ENCODE data around the gene DNAH10.

Gene DNAH10

DNA sequence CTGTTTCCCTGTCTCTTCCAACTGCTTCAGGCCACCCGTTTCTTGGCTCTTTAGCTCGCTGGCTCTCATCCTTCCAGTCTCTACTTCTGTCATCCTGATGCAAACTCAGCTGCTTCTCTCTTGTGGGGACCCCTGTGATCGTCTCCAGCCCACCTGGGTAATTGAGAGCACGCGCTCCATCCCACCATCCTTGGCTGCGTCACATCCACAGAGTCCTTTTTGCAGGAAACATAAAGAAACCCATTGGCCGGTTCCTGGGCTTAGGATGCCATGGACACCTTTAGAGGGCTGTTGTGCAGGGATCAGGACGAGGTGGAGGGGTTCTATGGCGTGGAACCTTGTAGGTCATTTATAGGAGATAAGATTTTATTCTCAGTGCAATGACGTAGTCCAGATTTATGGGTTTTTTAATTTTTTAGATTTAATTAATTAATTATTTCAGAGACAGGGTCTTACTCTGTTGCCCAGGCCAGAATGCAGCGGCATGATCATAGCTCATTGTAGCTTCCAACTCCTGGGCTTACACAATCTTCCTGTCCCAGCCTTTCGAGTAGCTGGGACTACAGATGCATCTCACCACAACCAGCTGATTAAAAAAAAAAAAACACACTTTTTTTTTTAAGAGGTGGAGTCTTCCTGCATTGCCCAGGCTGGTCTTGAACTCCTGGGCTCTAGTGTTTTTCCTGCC lies 127.9 kb downstream of the DNAH10 start:
- DNase-seq = no peak

DNA sequence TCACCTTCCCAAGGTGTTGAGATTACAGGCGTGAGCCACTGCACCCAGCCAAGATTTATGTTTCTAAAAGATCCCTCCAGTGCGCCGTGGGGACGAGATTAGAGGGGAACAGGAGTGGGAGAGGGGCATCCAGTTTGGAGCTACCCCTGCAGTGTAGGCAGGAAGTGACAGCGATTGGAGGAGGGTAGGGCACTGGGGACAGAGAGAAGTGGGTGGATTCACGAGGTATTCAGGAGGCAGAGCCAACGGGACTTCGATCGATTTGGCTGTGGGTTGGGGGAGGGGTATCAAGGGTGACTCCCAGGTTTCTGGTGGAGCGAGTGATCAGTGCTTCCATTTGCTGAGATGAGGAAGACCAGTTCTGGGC lies 128.4 kb downstream of the DNAH10 start:
- no peak for DNase-seq

DNA sequence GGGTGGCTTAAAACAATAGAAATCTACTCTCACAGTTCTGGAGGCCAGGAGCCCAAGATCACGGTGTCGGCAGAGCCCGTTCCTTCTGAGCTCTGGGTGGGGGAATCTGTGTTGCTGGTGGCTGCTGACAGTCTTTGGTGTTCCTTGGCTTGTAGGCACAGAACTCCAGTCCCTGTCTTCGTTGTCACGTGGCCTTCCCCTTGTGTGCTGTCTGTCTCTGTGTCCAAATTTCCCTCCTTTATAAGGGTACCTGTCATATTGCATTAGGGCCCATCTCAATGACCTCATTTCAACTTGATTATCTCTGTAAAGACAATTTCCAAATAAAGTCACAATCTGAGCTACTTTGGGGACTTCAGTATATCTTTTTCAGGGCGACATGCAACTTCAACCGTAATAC lies 128.9 kb downstream of the DNAH10 start:
- no peak for DNase-seq

DNA sequence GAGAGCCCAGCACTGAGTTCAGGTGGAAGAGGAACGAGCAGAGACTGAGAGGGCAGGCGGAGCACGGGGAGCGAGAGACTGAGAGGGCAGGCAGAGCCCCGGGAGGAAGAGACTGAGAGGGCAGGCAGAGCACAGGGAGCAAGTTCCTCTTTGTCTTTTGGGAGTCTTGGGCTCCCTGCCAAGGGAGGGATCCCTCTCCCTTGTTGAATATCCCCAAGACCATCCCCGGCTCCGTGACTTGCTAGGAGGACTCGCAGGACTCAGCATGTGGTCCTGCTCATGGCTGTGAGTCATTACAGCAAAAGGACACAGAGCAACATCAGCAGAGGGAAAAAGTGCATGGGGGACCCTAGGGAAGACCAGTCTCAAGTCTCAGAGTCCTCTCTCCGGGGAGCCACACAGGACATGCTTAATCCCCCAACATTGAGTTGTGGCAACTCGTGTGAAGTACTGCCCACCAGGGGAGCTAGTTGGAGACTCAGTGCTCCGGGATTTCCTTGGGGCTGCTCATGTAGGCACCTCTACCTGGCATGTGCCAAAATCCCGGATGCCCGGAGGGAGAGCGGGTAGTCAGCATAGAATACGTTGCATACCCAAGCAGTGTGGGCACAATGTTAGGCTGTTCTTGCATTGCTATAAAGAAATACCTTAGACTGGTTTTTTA lies 129.5 kb downstream of the DNAH10 start:
- no peak for DNase-seq

DNA sequence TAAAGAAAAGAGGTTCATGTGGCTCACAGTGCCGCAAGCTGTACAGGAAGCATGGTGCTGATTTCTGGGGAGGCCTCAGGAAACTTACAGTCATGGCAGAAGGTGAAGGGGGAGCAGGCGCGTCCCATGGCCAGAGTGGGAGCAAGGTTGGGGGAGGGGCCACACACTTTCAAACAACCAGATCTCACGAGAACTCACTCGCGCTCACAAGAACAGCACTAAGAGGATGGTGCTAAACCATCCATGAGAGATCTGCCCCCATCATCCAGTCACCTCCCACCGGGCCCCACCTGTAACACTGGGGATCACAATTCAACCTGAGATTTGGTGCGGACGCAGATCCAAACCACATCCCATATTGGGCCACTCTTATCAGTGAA lies 130.1 kb downstream of the DNAH10 start:
- DNase-seq = no peak

DNA sequence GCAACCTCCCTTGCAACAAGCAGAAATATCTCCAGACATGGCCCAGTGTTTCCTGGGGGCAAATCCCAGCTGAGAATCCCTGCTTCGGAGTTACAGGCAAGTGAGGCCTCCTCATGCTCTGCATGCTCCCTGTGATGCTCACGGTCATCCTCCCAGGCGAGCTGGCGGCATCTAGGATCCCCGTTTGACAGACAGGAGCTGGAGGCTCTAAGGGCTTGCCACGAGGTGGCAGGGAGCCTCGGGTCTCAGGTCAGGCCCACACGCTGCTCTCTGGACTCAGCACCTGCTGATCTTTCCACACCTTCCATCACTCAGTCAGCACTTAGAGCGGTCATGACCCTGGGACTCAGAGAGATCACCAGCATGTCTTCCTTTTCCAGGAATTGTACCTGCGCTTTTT lies 130.8 kb downstream of the DNAH10 start:
- DNase-seq = no peak

DNA sequence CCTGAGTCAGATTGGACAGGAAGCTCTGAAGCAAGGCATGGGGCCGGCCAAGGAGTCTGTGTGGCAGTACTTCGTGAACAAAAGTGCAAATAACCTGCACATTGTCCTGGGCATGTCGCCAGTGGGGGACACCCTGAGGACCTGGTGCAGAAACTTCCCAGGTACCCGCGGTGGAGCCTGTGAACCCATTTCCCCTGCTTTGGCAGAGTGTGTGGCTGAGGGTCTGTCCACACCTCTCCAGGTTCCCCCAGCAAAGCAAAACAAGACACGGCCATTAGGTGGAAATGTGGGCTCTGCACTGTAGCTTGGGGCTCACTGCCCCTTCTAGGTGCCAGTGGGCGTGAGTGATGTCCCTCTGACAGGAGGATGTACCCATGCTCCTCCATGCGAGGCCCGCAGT lies 131.2 kb downstream of the DNAH10 start:
- DNase-seq = no peak

DNA sequence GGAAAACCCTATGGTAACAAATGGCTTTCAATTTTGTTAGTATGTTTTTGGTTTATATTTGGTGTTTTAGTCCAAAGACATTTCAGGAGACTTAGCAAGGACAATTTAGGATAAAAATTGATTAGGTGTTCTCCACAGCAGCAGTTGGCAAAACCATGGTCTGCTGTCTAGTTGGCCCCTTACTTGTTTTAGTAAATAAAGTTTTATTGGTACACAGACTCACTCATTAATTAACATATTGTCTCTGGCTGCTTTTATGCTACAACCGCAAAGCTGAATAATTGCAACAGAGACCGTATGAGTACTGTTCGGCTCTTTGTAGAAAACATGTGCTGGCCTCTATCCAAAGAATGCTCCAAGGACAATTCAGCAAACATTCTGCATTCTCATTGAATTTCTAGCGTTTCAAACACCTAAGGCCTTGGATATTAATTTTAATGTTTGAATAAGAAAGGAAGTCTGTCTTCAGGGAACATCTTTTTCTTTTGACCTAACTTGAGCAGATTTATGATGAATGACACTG lies 132.8 kb downstream of the DNAH10 start:
- DNase-seq = no peak

DNA sequence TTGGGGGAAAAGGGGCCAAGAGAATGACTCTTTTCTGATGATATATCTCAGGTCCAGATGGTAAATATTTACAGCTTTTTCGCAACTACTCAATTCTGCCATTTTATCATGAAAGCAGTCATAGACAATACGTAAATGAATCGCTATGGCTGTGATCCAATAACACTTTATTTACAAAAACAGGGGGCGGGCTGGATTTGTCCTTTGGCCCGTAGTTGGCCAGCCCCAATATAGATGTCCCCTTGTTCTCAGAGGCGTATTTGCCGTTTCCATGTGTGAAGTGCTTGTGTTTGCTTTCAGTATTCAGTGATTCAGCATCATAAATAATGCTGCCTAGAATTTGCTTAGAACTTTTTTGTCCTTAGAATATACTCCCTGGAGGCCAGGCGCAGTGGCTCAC lies 133.3 kb downstream of the DNAH10 start:
- no peak for DNase-seq

DNA sequence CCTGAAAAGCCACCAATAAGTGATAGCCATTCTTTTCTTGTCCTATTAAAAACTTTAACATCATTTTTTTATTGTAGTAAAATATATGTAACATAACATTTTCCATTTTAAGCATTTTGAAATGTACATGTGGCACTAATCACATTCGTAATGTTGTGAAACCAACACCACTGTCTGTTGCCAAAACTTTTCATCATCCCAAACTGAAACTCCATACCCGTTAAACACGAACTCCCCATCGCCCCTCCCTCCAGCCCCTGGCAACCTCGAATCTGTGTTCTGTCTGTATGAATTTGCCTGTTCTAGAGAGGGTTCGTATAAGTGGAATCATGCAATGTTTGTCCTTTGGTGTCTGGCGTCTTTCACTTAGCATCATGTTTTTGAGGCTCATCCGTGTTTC lies 134.7 kb downstream of the DNAH10 start:
- no peak for DNase-seq

DNA sequence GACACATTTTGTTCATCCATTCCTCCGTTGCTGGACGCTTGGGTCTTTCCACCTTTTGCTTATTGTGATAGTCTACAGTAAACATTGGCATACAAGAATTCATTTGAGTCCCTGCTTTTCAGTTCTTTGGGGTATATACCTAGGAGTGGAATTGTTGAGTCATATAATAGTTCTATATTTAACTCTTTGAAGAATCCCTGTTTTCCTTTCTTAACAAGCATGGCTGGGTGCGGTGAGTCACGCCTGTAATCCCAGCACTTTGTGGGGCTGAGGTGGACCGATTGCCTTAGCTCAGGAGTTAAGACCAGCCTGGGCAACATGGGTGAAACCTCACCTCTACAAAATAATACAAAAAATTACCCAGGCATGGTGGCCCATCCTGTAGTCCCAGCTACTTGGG lies 135.1 kb downstream of the DNAH10 start:
- no peak for DNase-seq

DNA sequence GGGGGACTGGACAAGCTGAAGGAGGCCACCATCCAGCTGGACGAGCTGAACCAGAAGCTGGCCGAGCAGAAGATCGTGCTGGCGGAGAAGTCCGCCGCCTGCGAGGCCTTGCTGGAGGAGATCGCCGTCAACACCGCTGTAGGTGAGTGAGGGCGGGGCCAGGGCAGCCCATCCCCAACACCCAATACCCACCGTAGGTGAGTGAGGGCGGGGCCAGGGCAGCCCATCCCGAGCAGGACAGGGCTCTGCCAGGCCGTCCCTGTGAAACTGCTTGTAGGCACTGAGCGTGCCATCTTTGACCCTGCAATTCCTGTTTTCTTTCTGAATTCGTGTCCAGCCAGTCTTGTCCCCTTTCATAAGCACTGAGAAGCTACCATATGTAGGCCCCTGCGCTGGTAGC lies 136.6 kb downstream of the DNAH10 start:
- DNase-seq = no peak

DNA sequence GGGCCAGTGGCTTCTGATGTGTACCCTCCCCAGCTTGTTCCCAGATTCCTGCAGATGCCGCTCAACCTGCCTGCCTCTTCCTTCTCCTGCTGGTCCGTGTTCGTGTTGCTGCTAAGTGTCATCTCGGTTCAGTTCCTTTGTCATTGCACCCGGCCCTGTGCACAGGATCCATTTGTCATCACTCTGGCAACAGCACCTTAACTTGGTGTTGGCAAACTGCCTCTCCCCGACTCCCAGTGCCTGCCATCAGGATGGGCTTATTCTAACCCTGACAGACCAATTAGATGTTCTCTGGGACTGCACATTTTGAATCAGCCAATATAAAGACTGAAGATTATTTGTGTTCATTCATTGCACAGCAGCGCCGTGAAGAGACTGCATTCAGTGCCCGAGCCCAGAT lies 137.3 kb downstream of the DNAH10 start:
- no peak for DNase-seq

DNA sequence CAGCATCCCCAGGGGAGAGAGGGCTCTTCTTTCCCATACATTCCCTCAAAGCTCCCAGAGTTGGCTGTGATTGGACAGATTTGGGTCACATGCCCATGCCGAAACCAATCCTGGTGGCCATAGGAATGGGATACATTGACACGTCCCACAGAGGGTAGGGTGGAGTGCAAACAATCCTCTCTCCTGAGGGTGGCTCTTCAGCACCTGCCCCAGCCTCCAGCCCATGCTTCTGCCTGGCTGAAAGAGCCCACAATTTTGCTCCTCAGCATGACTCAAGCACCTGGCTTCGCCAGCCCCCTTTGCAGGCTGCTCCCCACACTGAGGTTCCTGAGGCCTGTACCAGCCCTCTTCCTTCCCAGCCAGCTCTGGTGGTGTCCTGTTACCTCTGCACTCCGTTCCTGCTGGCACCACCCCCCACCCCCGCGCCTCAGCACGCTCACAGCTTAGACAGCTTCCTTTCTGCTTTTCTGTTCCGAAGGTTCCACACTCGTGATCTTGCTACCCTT lies 138.8 kb downstream of the DNAH10 start:
- DNase-seq = no peak

DNA sequence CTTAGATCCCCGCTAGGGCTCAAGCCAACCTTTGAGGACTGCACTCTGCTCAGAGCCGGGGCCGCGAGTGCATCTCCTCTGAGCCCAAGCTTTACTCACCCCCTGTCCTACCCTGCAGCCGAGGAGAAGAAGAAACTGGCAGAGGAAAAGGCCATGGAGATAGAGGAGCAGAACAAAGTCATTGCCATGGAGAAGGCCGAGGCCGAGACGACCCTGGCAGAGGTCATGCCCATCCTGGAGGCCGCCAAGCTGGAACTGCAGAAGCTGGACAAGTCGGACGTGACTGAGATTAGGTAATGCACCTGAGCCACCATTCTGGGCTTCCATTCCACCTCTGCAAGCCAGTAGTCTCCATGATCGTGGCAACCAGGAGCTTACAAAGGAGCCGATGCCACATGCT lies 140.7 kb downstream of the DNAH10 start:
- DNase-seq = no peak

DNA sequence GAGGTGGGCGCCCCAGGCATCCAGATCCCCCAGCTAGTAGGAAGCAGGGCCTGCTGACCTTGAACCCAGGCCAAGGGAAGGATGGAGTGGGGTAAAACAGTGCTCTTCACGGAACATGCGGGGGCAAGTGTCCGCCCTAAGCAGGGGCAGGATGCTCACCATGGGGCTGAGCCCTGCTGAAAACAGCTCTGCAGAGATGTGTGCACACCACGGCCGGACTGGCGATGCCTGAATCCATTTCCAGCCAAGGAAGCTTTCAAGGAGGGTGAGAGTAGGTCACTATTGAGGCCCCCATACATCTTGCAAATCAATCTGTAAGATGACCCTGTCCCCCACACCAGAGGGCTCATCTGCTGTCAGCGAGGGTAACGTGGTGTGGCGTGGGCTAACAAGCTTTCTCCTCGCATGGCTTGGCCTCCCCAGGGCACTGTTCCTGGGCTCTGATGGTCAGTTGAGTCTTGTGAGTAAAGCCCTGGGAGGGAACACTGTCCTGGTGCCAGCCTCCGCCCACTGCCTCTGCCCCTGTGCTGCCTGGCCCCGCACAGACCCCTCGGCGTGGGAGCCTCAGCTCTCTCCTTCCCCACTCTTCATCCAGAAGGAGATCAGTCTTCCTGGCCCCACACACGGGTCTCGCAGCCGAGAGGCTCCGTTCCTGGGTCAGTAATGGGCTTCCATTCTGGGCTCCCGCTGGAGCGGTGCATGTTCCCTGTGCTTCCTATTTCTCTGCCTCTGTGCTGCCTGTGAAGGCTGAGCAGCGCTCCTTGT lies 141.4 kb downstream of the DNAH10 start:
- no peak for DNase-seq

DNA sequence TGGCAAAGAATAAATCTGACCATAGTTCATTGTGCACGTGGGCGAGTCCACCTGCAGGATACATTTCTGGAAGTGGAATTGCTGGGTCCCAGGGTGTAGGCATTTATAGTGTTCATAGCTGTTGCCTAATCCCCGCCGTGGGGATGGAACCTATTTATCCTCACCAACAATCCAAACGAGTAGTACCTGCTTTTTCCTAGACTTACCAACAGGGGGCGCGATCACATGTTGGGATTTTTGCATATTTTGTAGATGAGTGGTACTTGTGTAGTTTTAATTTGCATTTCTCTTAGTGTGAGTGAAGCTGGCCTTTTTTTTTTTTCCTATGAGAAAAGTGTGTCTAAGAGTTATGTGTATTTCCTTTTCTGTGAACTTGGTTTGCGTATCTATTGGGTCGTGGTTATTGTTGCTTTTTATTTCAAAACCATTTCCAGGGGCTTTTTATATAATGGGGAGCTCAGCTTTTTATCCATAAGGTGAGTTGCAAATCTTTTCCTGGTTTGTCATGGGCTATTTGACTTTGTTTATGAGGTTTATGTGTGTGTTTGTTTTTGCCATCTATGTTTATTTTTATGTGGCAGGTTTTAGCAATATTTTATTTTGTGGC lies 143.3 kb downstream of the DNAH10 start:
- DNase-seq = peak; percentile 26

DNA sequence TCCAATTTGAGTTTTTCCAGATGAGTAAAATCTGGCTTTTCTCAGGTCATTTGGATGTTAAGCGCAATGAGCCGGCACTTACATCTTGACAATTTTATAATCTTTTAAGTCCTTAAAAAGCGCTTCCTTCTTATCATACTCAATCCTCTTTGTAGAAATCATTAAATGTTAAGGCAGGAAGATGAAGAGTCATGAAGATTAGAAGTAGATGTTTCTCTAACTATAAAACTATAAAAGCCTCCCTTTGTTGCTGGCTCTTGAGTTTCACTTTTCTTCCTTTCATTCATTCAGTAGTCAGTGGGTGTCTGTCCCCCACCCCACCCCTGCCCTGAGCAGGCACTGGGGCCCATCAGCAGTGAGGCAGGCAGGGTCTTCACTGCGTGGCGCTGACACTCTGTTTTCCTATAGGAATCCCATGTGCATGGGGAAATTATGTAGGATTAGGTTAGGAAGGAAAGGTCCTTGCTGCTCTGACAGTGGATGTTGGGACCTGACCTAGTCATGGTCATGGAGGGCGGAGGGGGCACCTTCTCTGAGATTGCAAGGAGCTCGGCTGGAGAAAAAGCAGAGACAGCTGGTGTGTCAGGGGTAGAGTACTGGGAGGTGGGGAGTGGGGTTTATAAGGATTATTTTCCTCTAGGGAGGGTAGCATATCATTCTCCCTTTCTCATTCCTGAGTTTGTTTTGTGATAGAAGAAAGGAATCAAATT lies 144.8 kb downstream of the DNAH10 start:
- DNase-seq = no peak

DNA sequence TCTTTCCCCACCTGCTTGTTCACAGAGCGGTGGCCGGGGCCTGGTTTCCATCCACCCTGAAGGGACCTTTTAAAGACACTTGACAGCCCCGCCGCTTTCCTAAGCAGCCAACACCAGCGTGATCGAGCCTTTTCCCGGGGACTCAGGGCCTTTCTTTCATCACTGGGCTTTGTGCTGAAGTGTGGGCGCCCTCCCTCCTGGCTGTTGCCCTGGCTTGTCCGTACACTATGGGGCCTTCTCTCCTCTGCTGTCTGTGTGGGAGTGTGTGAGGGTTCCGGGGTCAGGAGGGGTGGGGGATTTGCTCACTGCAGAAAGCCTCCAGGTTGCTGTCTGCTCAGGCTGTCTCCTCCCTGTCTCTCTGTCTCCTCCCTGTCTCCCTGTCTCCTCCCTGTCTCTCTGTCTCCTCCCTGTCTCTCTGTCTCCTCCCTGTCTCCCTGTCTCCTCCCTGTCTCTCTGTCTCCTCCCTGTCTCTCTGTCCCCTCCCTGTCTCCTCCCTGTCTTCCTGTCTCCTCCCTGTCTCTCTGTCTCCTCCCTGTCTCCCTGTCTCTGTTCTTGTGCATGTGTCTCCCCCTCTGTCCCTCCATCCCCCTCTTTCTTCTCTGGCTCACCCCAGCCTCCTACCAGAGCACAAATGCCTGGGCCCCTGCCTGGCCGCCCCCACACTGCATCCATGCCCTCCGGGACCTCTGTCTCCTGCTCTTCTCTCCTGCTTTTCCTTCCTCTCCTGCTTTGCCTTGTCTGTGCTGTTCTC lies 145.8 kb downstream of the DNAH10 start:
- DNase-seq = no peak

DNA sequence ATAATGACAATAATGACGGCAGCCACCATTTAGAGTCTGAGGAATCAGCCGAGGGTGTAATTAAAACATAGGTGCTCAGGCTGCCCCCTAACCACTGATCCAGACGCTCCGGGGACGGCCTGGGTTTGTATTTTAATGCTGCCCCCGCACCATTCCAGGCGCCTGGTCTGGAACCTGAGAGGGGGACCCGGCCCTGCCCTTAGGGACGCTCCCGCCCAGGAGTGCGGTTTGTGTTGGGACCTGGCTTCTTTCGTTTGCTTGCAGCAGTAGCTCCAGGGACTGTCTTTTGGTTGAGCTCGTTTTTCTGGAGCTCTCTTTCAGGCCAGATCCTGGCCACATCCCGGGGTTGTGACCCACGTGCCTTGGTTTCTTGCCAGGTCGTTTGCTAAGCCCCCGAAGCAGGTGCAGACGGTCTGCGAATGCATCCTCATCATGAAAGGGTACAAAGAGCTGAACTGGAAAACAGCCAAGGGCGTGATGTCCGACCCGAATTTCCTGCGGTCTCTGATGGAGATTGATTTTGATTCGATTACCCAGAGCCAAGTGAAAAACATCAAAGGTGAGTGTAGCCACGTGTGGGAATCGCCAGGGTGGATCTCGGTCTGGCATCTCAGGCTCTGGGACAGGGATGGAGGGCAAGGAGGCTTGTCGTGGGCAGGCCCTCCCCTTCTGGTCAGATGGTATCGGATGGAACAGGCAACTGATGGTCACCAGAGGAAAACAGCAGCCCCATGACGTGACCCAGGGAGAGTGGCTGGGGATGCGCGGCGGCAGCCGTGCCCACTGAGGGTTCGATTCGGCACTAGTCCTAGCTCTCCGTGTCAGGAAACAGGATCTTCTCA lies 147.0 kb downstream of the DNAH10 start:
- DNase-seq = no peak

DNA sequence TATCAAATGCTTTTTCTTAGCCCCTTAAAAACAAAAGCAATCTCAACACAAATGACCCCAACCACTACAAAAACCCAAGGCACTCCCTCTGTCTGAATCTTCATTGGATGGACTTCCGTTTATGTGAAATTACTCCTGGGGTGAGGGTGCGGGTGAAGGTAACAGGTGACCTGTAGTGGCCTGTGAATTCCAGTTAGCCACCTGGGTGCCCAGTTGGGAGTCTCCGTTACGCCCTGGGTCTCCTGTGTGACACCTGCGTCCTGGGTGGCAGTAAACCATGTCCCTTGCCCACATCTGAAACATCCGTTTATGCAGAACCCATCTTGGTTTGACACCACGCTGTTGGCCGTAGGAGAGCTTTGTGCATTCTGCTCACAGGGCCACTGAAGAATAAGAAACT lies 148.0 kb downstream of the DNAH10 start:
- DNase-seq = no peak

All from NCI-H2029 (cell line).